Neuronal stem cell (in vitro differentiated cells): ENCODE measurements around the gene PNMA1.

Experiments used
- DNase-seq: peaks from one replicate; pipeline ENCODE4 v3.0.0-alpha.2; 2013; ENCODE audit warnings: low spot score
- H2AFZ ChIP-seq: one replicate; pipeline ENCODE4 v1.6.1; 2013; ENCODE audit warnings: mild to moderate bottlenecking, low read length, inconsistent platforms
- H2AK5ac ChIP-seq: 2 replicates; pipeline ENCODE4 v1.6.1; 2013; ENCODE audit warnings: low read depth, mild to moderate bottlenecking, inconsistent platforms, low read length, moderate library complexity, mixed read lengths
- H2BK120ac ChIP-seq: 2 replicates; pipeline ENCODE4 v1.6.1; 2013; ENCODE audit warnings: low read depth, mild to moderate bottlenecking, inconsistent platforms, low read length, moderate library complexity, mixed read lengths
- H2BK12ac ChIP-seq: one replicate; pipeline ENCODE4 v1.6.1; 2013; ENCODE audit warnings: low read length, inconsistent platforms
- H2BK15ac ChIP-seq: 2 replicates; pipeline ENCODE4 v1.6.1; 2013; ENCODE audit warnings: mild to moderate bottlenecking, low read length, inconsistent platforms, mixed read lengths
- H2BK5ac ChIP-seq: one replicate; pipeline ENCODE4 v1.6.1; 2013; ENCODE audit warnings: inconsistent platforms, mild to moderate bottlenecking, low read length, moderate library complexity
- H3K14ac ChIP-seq: one replicate; pipeline ENCODE4 v1.6.1; 2013; ENCODE audit warnings: low read length, inconsistent platforms
- H3K18ac ChIP-seq: 2 replicates; pipeline ENCODE4 v1.6.1; 2013; ENCODE audit warnings: low read length, inconsistent platforms
- H3K23ac ChIP-seq: 2 replicates; pipeline ENCODE4 v1.6.1; 2013; ENCODE audit warnings: low read depth, mild to moderate bottlenecking, mixed read lengths, low read length, inconsistent platforms; ENCODE audit not compliant: poor library complexity
- H3K27ac ChIP-seq: replicated peaks from 3 replicates; pipeline ENCODE4 v1.5.1; 2013; ENCODE audit warnings: low read length, inconsistent platforms
- H3K27me3 ChIP-seq, 3 experiments: 2 replicates each; pipeline ENCODE4 v1.6.1; 2013; ENCODE audit warnings: low read length in 3 of 3, mild to moderate bottlenecking in 2 of 3, inconsistent platforms in 1 of 3, low read depth in 1 of 3, mixed read lengths in 1 of 3, moderate library complexity in 1 of 3; ENCODE audit not compliant: control insufficient read depth in 3 of 3, insufficient read depth in 3 of 3
- H3K36me3 ChIP-seq, 2 donors: replicated peaks in 1 of 2; 2 replicates each; pipeline ENCODE4 v1.6.1; 2013; ENCODE audit warnings: low read length in 2 of 2; ENCODE audit not compliant: control insufficient read depth in 2 of 2, insufficient read depth in 2 of 2
- H3K4ac ChIP-seq: 2 replicates; pipeline ENCODE4 v1.6.1; 2013; ENCODE audit warnings: inconsistent platforms, mild to moderate bottlenecking, low read length, moderate library complexity
- H3K4me1 ChIP-seq, 2 donors: 1 replicate in 1 of 2; 2 replicates in 1 of 2; pipeline ENCODE4 v1.6.1; 2013; ENCODE audit warnings: low read length in 2 of 2, low read depth in 1 of 2; ENCODE audit not compliant: control insufficient read depth in 2 of 2, insufficient read depth in 1 of 2
- H3K4me2 ChIP-seq: one replicate; pipeline ENCODE4 v1.6.1; 2013; ENCODE audit warnings: mild to moderate bottlenecking, low read length, inconsistent platforms; ENCODE audit not compliant: insufficient read depth, poor library complexity, severe bottlenecking
- H3K4me3 ChIP-seq, 2 donors: 2 replicates each; pipeline ENCODE4 v1.5.1; 2013; ENCODE audit warnings: low read length in 2 of 2, mild to moderate bottlenecking in 2 of 2, inconsistent platforms in 1 of 2, moderate library complexity in 1 of 2
- H3K79me1 ChIP-seq: one replicate; pipeline ENCODE4 v1.6.1; 2013; ENCODE audit warnings: low read depth, mild to moderate bottlenecking, inconsistent platforms, low read length, moderate library complexity
- H3K9ac ChIP-seq: one replicate; pipeline ENCODE4 v1.6.1; 2013; ENCODE audit warnings: mild to moderate bottlenecking, low read depth, low read length, inconsistent platforms; ENCODE audit not compliant: poor library complexity
- H3K9me3 ChIP-seq, 2 donors: replicated peaks in 1 of 2; 2 replicates each; pipeline versions ENCODE3 to v1.6.1; 2013; ENCODE audit warnings: low read length in 2 of 2, mild to moderate bottlenecking in 2 of 2, inconsistent platforms in 1 of 2, low read depth in 1 of 2, mixed read lengths in 1 of 2, moderate library complexity in 1 of 2; ENCODE audit not compliant: control insufficient read depth in 2 of 2, insufficient read depth in 1 of 2
- H4K8ac ChIP-seq: one replicate; pipeline ENCODE4 v1.6.1; 2013; ENCODE audit warnings: low read depth, mild to moderate bottlenecking, inconsistent platforms, low read length, moderate library complexity
- H4K91ac ChIP-seq: one replicate; pipeline ENCODE4 v1.6.1; 2013; ENCODE audit warnings: low read length, low read depth, mild to moderate bottlenecking, inconsistent platforms; ENCODE audit not compliant: poor library complexity
- WGBS, 2 donors: extraction: QIAGEN DNeasy Blood & Tissue Kit; methylation state at CpG; one replicate each; pipeline ENCODE4 v1.1.7; 2013; ENCODE audit warnings: missing lambda C conversion rate in 2 of 2, mixed read lengths in 1 of 2; ENCODE audit not compliant: insufficient read length in 2 of 2, insufficient replicate concordance in 1 of 2; ENCODE audit errors: extremely low coverage in 2 of 2; 5-methylcytosine and 5-hydroxymethylcytosine counted together

PNMA1 gene

DNA sequence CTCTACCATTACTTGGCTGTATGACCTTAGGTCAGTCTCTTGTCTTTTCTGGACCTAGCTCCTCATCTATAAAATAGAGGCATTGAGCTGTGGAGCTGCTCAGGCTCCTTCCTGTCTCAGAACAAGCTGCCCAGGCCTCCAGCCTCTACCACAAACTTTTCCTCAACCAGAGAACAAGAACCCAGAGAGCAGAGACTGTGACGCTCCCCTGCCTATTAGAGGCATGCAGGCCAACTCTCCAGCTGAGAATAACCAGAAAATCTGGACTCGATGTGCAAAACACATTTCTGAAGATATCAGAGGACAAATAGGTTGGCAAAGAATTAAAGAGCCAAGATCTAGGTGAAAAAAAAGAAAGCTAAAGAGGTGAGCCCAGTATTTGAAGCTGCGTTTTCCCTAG, 17.8 kb upstream of the PNMA1 start:
- Histone ChIP-seq H2BK120ac (no peak overlapping the region), H2BK15ac (no peak overlapping the region), H3K4me2 (no peak overlapping the region), H3K4me1 (peaks cover 1 to 3% of the 10 kb centered on the region in 2 donors), H3K4ac (no peak overlapping the region), H2BK12ac (no peak overlapping the region), H2AFZ (no peak overlapping the region), H3K36me3 (peaks cover 9 to 75% of the 10 kb centered on the region in 2 donors), H4K8ac (no peak overlapping the region), H3K4me3 (no peak overlapping the region), H3K18ac (no peak overlapping the region), H3K27ac (no peak overlapping the region), H4K91ac (no peak overlapping the region), H3K27me3 (no peaks in the 10 kb centered on the region), H2AK5ac (no peak overlapping the region), H3K9ac (no peak overlapping the region), H3K9me3 (no peaks in the 10 kb centered on the region), H3K14ac (no peak overlapping the region), H2BK5ac (no peak overlapping the region), H3K23ac (no peak overlapping the region), H3K79me1 (no peaks in the 10 kb centered on the region)
- WGBS, 2 donors = no CpG with 5 or more reads among the region's 3 CpGs
- DNase-seq = no peak

DNA sequence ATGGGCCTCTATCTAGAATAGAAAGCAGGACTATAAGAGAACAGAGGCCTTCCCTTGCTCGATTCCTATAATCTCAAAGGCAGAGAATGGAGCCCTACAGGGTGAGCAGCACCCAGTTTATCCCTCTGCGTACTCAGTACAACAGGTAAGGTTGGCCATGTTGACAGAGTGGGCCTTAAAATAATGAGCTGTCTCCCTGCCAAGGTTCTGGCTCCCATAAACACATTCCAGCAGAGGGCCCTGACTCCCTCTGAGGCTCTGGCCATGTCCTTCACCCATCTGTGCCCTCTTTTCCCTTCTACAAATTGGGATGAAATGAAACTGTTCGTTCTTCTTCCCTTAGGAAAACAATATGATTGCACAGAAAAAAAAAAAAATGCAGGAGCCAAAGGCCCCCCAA, 16.9 kb upstream of the PNMA1 start:
- H3K36me3 ChIP-seq = peaks cover 8 to 78% of the 10 kb centered on the region in 2 donors
- H2AFZ ChIP-seq = no peak overlapping the region
- no peak overlapping the region for H3K9ac ChIP-seq
- no peaks in the 10 kb centered on the region for H3K27me3 ChIP-seq
- H4K91ac ChIP-seq = no peak overlapping the region
- H2BK15ac ChIP-seq = no peak overlapping the region
- H3K9me3 ChIP-seq = no peaks in the 10 kb centered on the region
- no peak for DNase-seq
- H3K79me1 ChIP-seq = no peaks in the 10 kb centered on the region
- no peak overlapping the region for H3K18ac ChIP-seq
- WGBS, 2 donors = no CpG with 5 or more reads among the region's 3 CpGs
- no peak overlapping the region for H3K4ac ChIP-seq
- H3K27ac ChIP-seq = no peak overlapping the region
- peaks cover 1 to 3% of the 10 kb centered on the region in 2 donors for H3K4me1 ChIP-seq
- H2AK5ac ChIP-seq = no peak overlapping the region
- H3K4me2 ChIP-seq = no peak overlapping the region
- H3K23ac ChIP-seq = no peak overlapping the region
- no peak overlapping the region for H3K4me3 ChIP-seq
- H4K8ac ChIP-seq = no peak overlapping the region
- no peak overlapping the region for H2BK120ac ChIP-seq
- no peak overlapping the region for H3K14ac ChIP-seq
- H2BK12ac ChIP-seq = no peak overlapping the region
- no peak overlapping the region for H2BK5ac ChIP-seq

- Histone ChIP-seq H2AFZ (no peak overlapping the region), H3K23ac (peak overlapping the region; percentile 95), H3K9me3 (no peaks in the 10 kb centered on the region), H3K14ac (no peak overlapping the region), H3K9ac (peak overlapping the region; percentile 30), H3K79me1 (no peaks in the 10 kb centered on the region), H3K18ac (peak overlapping the region; percentile 72), H2BK5ac (no peak overlapping the region), H3K4me3 (peak overlapping the region in 1 of 2 donors; percentile 33), H3K36me3 (peaks cover 12 to 77% of the 10 kb centered on the region in 2 donors), H4K91ac (no peak overlapping the region), H3K27me3 (no peaks in the 10 kb centered on the region), H2AK5ac (peak overlapping the region; percentile 44), H3K4me1 (peaks cover 3 to 5% of the 10 kb centered on the region in 2 donors), H2BK12ac (no peak overlapping the region), H2BK120ac (no peak overlapping the region), H2BK15ac (no peak overlapping the region), H3K27ac (no peak overlapping the region), H4K8ac (no peak overlapping the region), H3K4me2 (no peak overlapping the region), H3K4ac (no peak overlapping the region)
- no peak for DNase-seq
- no CpG with 5 or more reads among the region's 23 CpGs for WGBS, 2 donors
Measured at GRCh38 chr14:73729556-73730265, 15.5 kb upstream of the PNMA1 start.

GRCh38 chr14:73728717-73729330, 14.6 kb upstream of the PNMA1 start:
- no peak overlapping the region for H2BK120ac ChIP-seq
- H3K36me3 ChIP-seq = peaks cover 9 to 70% of the 10 kb centered on the region in 2 donors
- H3K18ac ChIP-seq = no peak overlapping the region
- no peak overlapping the region for H2BK15ac ChIP-seq
- H3K23ac ChIP-seq = no peak overlapping the region
- H2BK5ac ChIP-seq = no peak overlapping the region
- no peak overlapping the region for H2AFZ ChIP-seq
- no peak overlapping the region for H3K14ac ChIP-seq
- H3K4me3 ChIP-seq = no peak overlapping the region
- H3K4me2 ChIP-seq = no peak overlapping the region
- H4K91ac ChIP-seq = no peak overlapping the region
- H3K79me1 ChIP-seq = no peaks in the 10 kb centered on the region
- no peak overlapping the region for H3K9ac ChIP-seq
- H3K9me3 ChIP-seq = no peaks in the 10 kb centered on the region
- no peak overlapping the region for H3K4ac ChIP-seq
- no peak overlapping the region for H4K8ac ChIP-seq
- DNase-seq = peak; percentile 81
- no CpG with 5 or more reads among the region's 6 CpGs for WGBS, 2 donors
- no peak overlapping the region for H2AK5ac ChIP-seq
- peaks cover 5 to 14% of the 10 kb centered on the region in 2 donors for H3K4me1 ChIP-seq
- no peak overlapping the region for H3K27ac ChIP-seq
- H3K27me3 ChIP-seq = no peaks in the 10 kb centered on the region
- no peak overlapping the region for H2BK12ac ChIP-seq
